GM21360 (cell line): Measurements from ENCODE around the gene CTNNBL1.
"Not testable (repeated sequence)": the region's sequence is repeated elsewhere in the genome, so short reads cannot be mapped to it uniquely, and the experiment has no call there.

ENCODE experiments used
- ATAC-seq: cut with Tn5 transposase; IDR thresholded peaks from one replicate; pipeline ENCODE4 v1.9.1; 2021; ENCODE audit warnings: mild to moderate bottlenecking, moderate library complexity; ENCODE audit not compliant: unreplicated experiment

Gene CTNNBL1

DNA sequence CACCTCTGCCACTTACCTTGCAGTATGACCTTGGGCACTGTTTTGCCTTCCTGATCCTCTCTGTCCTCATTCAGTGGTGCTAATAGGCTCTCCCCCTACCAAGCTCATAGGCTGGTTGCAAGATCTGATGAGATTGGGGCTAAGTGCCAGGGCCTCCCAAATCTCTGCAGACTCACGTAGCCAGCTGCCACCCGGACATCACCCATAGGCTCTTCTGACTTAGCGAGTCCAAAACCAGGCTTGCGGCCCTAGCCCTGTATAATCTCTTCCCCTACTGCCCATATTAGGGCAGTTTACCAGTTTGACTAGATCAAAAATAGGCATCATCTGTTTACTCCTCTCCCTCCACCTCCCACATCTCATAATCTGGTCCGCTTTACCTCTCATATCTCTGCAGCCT is 154.9 kb downstream of the CTNNBL1 start:
- no peak for ATAC-seq

DNA sequence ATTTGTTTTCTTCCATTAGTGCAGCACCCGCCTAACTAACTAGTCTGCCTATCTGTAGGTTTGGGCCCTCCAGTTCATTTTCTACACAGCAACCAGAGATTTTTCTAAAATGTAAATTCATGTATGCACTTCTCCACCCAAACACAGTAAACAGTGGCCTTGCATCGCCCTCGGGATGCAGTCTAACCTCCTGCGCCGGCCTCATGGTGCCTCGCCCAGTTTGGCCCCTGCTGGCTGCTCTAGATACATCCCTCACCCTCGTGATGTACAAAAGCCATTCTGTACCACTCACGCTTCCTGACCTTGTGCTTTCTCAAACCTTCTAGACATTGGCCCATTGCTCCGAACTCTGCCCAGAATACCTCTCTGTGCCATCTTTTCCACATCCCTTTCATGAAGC is 155.3 kb downstream of the CTNNBL1 start:
- ATAC-seq: no peak

DNA sequence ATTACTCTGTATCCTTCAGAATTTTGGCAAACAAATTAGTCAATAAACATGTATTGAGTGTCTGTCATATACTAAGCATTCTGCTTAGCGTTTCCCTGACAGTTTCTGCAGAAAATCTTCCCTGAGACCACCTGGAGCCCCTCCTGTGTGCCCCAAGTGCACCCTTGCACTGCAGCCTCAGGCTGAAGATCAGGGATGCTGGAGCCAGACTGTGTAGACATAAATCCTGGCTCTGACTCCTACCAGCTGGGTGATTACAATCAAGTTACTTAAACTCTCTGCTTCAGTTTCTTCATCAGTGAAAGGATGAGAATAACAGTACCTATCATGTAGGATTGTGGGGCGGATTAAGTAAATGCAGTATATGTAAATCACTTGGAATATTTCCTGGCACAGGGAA is 155.7 kb downstream of the CTNNBL1 start:
- no peak for ATAC-seq

DNA sequence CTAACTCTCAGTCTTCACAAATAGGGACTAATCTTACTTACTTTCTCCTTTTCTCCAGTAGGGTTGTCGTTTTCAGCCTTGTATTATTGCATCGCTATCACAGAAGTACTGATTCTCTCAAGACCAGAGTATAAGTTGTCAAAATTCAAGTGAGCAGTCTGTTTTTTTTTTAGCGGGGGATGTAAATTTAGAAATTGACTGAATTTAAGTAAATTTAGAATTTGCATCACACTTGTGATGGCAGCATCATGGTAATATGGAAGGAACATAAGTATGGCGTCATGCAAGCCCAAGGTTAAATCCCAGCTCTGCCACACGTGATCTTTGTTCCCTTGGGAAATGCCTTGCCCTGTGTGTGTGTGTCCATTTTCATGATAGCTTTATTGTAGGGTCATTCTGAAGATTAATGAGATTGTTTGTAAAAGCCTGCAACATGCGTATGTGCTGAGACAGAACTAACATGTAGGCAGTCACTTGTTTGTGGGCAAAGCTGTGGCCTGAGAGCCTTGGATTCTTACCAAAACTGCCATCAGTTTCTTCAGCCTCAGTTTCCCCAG is 156.3 kb downstream of the CTNNBL1 start:
- ATAC-seq: no peak

DNA sequence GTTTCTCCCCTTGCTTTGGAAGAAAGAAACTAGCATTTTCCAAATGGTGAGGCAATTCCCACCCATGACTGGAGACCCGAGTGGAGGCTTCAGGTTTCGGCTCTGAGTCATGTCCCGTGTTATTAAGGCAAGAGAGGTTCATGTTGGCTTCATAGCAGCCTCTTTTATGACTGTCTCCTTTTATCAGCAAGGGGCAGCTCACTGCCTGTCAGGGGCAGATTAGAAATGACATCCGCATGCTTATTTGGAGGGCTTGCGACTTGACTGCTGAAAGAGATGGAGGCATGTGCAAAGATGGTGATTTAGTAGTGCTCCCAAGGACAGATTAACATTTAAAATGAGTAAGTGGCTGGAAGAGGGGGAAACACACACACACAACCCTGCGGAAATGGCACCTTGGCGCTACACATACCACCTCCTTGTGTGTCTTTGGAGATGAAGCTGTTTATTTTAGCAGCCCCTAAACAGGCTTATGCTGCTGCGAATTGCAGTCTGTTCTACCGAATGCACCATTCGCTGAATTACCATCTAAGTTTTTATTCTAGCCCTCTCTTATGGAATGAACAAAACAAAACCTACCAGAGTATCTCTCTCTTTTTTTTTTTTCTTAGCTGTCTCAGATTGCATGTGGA is 157.0 kb downstream of the CTNNBL1 start:
- no peak for ATAC-seq

DNA sequence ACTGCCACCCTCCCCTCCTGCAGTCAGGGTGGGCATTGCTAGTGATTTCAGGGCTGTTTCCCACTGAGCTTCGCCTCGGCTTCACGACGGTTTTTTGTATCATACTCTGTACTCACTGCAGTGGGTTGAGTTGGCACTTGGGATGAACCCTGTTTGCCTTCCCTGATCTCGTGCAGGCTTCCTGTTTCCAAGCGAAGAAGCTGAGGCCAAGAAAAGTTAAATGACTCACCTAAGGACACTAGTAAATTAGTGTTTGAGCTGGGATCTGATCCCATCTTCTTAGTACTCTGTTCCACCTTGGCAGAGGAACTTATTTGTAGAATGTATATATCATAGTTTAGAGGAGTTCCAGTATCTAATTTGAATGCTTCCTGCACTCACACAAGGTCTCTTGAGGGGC is 158.8 kb downstream of the CTNNBL1 start:
- no peak for ATAC-seq

DNA sequence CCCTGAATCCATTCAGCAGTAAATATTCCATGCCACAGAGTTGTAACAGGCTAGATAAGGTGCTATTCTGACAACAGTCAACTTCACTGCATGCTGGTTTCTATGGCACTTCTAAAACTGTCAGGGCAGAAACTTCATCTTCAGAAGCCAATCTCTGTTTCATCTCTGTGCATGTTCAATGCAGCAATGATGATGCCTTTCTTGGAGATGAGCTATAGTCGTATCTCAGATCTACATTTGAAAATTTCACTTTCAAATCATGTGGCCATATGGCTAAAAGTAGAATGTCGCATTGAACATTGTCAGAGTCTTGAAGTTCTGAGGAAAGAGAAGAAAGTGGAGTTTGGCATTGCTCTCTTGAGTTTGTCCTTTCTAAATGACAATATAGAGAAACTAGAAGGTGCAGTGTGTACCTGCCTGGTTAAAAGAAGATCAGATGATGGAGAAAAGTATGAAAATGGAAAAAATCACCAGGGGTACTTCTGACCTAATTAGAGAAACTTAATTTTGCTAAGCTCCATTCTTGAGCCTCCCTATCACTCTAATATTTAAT is 160.1 kb downstream of the CTNNBL1 start:
- no peak for ATAC-seq

DNA sequence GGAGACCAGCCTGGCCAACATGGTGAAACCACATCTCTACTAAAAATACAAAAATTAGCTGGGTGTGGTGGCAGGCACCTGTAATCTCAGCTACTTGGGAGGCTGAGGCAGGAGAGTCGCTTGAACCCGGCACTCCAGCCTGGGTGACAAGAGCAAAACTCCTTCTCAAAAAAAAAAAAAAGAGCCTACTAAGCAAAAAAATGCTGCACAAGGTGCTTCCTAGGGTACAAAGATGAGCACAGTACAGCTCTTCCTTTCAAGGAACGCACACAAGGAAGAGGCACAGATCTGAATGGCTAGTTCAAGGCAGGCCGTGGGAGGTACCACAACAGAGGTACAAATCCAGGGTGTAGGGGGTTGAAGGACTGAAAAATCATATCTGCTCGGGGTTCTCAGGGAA is 162.2 kb downstream of the CTNNBL1 start:
- ATAC-seq: not testable (repeated sequence)

DNA sequence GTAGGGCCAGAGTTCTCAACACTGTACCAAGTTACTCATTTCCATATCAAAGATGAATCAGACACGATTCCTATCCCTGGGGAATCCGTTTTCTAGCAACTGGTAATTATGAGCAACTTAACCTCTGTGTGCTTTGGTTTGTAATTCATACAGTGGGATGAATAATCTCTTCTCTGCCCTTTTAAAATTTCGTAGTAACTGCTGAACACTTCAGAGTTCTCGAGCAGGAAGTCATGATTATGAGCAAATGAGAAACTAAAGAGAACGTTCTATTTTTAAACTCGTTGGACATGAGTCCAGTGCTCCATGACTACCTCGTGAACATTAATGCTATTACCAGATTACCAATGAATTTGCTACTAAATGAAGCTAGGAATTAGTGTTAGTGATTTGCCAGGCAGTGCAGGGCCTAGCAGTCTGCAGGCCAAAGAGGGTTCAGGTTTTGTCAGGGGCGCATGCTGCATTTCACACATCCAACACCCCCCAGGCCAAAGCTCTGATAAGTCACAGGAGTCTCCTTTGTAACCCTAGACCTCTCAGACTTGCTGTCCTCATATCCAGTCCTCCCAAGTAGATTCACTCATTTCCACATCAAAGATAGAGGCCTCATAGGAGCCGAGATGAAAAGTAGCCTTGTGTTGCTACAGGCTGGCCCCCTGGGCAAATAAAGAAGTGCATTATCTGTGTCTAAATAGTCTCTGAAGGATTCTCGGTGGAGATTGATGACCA is 163.3 kb downstream of the CTNNBL1 start:
- no peak for ATAC-seq

DNA sequence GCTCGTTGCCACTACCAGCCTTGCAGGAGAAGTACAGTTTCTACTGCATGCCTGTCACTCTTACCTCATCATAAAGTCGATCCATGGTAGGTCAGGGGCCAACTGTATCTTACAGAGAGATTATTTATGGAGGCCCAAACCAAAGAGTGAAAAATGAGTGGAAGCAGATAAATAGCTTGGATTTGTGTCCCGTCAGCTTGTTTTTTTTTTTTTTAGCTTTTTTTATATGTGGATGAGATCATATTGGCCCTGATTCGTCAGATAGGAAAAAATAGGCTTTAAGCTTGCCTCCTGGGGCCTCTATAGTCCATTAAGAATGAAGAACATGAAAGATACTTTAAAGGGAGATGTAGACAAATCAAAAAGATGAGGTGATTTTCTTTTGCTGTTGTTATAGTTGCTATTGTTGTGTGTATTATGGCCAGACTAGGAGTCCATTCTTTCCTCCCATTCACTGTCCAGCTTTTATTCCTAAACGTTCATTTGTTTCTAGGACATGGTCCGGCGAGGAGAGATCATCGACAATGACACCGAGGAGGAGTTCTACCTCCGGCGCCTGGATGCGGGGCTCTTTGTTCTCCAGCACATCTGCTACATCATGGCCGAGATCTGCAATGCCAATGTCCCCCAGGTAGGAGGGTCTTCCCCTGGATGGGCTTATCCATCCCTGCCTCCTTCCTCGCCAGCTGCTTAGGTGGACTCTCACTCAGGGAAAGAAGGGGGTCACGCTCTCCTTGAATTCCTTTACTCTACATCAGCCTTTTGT is 165.8 kb downstream of the CTNNBL1 start:
- ATAC-seq: no peak

DNA sequence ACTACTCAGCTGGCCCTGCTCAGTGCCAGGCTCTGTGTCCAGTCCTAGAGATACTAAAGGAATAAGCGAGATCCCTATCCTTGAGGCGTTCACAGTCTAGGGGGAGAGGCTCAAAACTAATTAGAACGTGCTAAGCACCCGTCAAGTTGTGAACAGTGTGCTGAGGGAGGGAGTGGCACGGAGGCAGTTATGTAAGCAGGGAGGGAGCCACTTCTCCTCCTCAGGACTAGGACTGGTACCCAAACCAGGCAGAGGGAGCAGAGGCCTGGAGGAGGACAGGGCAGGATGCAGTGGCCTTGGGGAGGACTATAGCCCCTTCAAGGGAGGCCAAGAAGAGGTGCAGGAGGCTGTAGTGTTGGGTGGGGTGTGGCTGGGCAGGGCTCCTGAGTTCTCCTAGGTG is 169.5 kb downstream of the CTNNBL1 start:
- no peak for ATAC-seq

DNA sequence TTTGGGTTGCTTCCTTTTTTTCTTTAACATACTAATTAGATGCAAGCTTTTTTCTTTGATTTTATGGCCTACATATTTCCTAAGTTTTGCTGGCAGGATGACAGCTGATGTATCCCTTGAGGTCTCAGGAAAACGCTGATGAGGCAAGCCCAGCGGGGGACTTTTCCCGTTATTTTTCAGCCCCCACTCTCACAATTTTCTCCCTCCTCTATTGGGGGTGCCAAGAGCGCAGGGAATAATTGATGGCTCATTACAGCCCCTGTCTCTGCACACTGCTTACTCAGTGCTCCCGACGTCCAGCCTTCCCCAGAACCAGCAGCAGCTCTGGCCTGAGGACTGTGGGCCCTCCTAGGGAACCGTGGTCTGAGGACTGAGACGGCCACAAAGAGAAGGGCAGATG is 170.5 kb downstream of the CTNNBL1 start:
- ATAC-seq: no peak

DNA sequence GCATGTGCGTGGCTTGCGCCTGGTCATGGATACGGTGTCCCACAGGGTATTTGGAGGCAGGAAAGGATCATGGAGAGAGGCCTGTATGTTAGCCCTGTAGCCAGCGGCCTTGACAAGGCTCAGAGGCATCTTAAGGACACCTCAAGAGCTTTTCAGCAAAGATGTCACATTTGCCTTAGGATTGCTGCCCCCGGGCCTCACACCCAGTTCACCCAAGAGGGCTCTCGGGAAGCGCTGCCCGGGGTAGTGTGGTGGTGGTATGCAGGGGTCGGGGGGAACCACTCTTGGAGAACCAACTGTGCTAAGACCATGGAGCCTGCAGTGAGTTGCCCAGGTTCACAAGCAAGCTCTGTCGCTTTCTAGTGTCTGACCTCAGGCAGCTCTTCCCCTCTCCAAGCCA is 172.2 kb downstream of the CTNNBL1 start:
- ATAC-seq: no peak

DNA sequence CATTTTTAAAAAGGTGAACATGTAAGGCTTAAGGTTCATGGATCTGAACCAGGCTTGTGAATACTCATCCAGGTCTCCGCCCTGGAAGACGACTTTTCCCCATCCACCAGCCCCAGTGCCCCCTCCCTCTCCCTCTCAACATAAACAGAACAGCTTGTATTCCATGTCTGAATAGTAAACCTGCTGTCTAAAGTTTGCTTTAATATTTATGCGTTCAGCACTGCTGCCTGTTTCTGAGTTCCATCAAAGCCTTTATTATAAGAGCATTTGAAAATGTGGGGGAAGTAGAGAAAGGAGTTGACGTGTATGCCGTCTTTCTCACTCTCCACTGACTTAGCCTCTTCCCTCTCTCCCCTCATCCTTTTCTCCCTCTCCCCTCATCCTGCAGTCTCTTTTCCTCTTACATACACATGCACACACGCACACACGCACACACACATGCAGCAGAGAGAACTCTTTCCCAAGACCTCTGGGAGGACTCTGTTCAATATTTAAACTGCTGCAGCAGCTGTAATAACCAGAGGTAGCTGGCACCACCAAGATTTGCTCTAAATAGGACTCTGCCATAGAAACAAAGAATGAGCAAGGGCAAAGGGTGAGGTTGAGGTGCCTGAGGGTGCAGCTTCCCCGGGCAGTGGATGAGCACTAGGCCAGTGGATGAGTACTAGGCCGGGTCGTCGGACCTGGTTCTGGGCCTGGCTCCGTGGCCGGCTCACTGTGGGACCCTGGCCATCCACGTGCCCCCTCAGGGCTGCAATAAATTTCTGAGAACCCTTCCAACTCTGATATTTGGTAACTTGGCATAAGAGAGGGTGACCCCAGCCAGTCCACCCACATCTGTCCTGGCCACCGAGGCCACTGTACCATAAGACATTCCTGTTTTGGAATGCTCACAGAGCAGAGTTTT is 173.7 kb downstream of the CTNNBL1 start:
- ATAC-seq: no peak

DNA sequence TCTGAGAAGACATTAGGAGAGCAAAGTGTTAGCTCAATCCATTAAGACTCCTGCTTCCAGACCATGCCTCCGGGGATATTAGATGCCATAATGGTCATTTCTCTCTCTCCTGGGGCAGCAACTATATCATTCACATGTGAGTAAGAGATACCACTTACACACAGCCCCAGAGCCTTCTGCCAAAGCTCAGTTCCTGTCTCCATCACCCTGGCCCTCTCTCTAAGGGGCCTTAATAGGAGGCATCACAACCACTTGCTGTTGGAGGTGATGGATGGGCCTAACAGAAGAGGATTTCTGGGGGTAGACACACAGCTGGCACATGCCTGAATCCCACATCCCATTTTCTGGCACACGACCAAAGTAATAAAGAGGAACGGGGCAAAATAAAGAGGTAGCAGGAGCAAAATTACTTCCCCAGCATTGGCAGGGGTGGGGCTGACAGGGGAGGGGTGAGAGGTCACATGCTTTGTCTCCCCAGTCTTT is 175.1 kb downstream of the CTNNBL1 start:
- no peak for ATAC-seq

DNA sequence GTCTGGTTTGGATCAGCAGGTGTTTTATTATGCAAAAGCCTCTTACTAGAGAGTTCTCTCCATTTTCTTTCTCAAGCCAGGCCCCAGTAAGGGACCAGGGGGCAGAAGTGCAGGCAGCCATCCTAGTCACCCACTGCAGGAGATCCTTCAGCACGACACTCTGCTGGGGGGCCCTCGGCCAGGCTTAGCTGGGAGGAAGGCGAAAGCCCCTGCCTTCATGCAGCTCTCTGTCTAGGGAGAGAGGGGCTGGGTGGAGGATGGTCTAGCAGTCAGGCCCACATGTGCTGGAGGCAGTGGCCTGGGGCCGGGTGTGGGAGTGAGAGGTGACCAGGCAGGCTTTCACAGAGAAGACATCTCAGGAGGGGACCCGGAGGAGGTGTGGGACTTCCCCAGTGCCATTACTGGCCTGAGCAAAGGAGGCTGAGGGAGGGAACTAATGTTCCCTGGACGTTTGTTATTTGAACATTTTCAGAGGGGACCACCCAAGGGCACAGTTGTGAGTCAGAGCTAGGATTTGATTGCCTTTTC is 175.6 kb downstream of the CTNNBL1 start:
- no peak for ATAC-seq

DNA sequence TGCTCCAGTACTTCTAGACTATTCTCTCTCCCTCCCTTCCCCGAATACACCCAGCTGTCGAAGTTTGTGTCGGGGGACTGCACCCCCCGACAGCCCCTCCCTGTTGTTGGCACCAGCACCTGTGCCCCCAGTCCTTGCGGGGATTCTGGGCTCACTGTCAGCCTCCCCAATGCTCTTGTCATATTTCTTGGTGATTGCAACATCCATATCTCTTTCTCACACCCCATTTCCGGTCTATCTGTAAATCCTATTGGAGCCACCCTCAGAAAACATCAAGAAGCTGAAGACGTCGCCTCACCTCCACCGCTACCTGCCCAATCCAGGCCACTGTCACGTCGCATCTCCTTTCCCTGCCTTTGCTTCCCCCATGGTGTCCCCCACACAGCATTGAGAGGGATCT is 176.5 kb downstream of the CTNNBL1 start:
- no peak for ATAC-seq

DNA sequence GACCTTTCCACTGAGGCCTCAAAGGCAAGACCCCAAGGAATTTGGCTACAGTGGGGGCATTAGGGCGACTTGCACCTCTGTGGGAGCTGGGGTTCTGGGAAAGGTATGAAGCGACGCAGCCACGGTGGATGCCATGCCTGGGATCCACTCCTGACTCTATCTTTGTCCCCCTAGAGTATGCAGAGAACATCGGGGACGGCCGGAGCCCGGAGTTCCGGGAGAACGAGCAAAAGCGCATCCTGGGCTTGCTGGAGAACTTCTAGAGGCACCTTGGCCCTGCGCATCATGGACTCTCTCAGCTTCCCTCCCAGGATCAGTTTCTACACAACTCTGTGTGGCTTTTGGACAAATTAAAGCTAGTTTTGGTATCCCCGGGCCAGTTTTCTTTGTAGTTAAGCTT is 177.9 kb downstream of the CTNNBL1 start:
- no peak for ATAC-seq

DNA sequence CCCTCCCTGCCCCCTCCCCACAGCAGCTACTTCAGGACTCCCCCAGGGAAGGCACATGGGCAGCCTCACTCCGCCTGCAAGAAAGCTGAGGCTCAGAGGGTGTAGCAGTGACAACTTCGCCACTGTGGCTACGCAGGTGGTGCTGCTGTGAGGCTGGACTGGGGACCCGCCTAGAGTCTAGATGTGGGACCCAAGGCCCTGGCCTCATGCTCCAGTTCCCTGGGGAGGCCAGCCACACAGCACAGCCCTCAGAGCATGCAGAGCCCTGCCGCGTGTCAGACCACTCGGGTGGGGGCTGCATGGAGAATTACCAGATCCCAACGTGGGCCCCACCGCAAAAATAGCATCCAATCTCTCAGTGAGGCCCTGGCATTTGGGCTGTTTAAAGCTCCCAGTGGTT is 178.3 kb downstream of the CTNNBL1 start:
- ATAC-seq: no peak

DNA sequence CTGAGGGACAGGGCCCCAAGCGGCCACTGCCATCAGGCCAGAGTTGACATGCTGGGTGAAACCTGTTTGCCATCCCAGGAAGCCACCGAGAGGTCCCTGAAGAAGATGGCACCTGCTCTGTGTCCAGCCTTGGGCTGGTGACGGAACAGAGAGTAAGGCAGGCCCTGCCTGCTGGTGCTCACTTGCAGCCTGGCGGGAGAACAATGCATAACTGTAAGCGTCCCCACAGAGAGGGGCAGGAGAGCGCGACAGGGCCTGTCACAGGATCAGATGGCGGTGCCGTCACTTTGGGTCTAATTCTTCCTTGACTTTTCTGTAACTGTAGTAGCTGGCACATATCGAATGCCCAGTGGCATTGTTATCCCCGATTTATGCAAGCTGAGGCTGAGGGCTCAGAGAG is 180.1 kb downstream of the CTNNBL1 start:
- ATAC-seq: no peak
